Cardiac fibroblast (primary cell): Measurements from ENCODE around the gene TNIP3.

ENCODE experiments used
- DNase-seq, 2 donors: peaks; one replicate each; pipeline versions ENCODE4 v3.0.0 to v3.0.0-alpha.2; 2010; ENCODE audit warnings: low read depth in 2 of 2
- H3K4me3 ChIP-seq, 2 donors: replicated peaks in 1 of 2; 1 replicate in 1 of 2; 2 replicates in 1 of 2; pipeline ENCODE4 v1.5.1; 2011; ENCODE audit warnings: low read depth in 2 of 2, low read length in 2 of 2, mild to moderate bottlenecking in 2 of 2, moderate library complexity in 1 of 2
- CTCF ChIP-seq: IDR thresholded peaks from one replicate; pipeline ENCODE4 v1.5.1; 2011; ENCODE audit warnings: low read depth, mild to moderate bottlenecking, low read length, inconsistent platforms

Gene TNIP3

GRCh38 chr4:121189326-121190215, 25.4 kb upstream of the TNIP3 start:
- no peak overlapping the region for H3K4me3 ChIP-seq
- no peak for DNase-seq
- no peak for TF ChIP-seq CTCF

GRCh38 chr4:121187206-121187605, 23.1 kb upstream of the TNIP3 start:
- no peak overlapping the region for H3K4me3 ChIP-seq
- no peak for DNase-seq

GRCh38 chr4:121185960-121186359, 21.8 kb upstream of the TNIP3 start:
- DNase-seq = no peak
- no peak for TF ChIP-seq CTCF
- H3K4me3 ChIP-seq = no peak overlapping the region

More at GRCh38 chr4:121187206-121187605, 23.1 kb upstream of the TNIP3 start:
- TF ChIP-seq CTCF = no peak

GRCh38 chr4:121183989-121184388, 19.9 kb upstream of the TNIP3 start:
- DNase-seq = no peak
- no peak overlapping the region for H3K4me3 ChIP-seq

GRCh38 chr4:121183361-121183760, 19.2 kb upstream of the TNIP3 start:
- no peak for TF ChIP-seq CTCF
- DNase-seq = no peak
- H3K4me3 ChIP-seq = no peak overlapping the region

More at GRCh38 chr4:121183989-121184388, 19.9 kb upstream of the TNIP3 start:
- TF ChIP-seq CTCF = no peak

GRCh38 chr4:121182296-121182695, 18.2 kb upstream of the TNIP3 start:
- peak; percentile 28 to 40 for DNase-seq
- no peak overlapping the region for H3K4me3 ChIP-seq
- no peak for TF ChIP-seq CTCF
